GM13977 (cell line): ENCODE data around the gene ZBTB42.
A peak's percentile ranks its signal among the peaks of the same experiment; 100 is the strongest.

Source experiments
- DNase-seq: peaks from one replicate; pipeline ENCODE4 v3.0.0; 2012; ENCODE audit warnings: low spot score
- in situ Hi-C: fragments of 300-500 bp; cut with MboI; formaldehyde crosslinking; loops from one replicate; pipeline ENCODE4 v1.12.0; 2022; ENCODE audit warnings: low sequenced_read_pairs, low pct_unique_long_range_greater_than_20kb, mixed read lengths, inconsistent platforms; ENCODE audit not compliant: unreplicated experiment
- TF ChIP-seq, protein P1 (sequence below): IDR thresholded peaks from 2 replicates; pipeline ENCODE4 v1.5.1; 2012; ENCODE audit warnings: mild to moderate bottlenecking, control low read depth; ENCODE audit not compliant: insufficient read depth; ENCODE audit errors: extremely low read depth, missing control alignments

Gene ZBTB42

DNA sequence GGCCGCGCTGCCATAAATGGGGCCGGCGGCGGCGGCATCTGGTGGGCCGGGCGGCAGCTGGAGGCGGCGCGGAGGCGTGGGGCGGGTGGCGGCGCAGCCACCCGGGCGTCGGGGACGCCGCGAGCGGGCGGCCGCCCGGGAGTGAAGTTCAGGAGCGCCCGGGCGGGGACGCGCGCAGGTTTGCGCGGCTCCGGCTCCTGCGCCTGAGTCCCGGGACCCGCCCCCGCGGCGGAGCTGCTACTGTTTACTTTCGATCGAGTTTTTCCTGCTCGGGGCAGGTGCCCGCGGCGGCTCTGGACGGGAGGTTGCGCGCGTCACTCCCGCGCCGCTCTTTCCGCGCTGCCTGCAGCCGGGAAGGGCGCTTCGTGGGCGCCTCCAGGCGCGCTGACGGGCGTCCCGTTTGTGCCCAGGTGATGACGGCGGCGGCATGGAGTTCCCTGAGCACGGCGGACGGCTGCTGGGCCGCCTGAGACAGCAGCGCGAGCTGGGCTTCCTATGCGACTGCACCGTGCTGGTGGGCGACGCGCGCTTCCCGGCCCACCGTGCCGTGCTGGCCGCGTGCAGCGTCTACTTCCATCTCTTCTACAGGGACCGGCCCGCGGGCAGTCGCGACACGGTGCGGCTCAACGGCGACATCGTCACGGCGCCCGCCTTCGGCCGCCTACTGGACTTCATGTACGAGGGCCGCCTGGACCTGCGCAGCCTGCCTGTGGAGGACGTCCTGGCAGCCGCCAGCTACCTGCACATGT lies at the start of gene ZBTB42:
Gene ZBTB42, plus strand, starts transcription at position 331 of the 749 bp plus-strand sequence. Its CDS starts 97 bp downstream, at position 428.
- TF ChIP-seq, protein P1, sequence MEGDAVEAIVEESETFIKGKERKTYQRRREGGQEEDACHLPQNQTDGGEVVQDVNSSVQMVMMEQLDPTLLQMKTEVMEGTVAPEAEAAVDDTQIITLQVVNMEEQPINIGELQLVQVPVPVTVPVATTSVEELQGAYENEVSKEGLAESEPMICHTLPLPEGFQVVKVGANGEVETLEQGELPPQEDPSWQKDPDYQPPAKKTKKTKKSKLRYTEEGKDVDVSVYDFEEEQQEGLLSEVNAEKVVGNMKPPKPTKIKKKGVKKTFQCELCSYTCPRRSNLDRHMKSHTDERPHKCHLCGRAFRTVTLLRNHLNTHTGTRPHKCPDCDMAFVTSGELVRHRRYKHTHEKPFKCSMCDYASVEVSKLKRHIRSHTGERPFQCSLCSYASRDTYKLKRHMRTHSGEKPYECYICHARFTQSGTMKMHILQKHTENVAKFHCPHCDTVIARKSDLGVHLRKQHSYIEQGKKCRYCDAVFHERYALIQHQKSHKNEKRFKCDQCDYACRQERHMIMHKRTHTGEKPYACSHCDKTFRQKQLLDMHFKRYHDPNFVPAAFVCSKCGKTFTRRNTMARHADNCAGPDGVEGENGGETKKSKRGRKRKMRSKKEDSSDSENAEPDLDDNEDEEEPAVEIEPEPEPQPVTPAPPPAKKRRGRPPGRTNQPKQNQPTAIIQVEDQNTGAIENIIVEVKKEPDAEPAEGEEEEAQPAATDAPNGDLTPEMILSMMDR: no peak
- DNase-seq: peak; percentile 82
- in situ Hi-C loops: no loop called here

DNA sequence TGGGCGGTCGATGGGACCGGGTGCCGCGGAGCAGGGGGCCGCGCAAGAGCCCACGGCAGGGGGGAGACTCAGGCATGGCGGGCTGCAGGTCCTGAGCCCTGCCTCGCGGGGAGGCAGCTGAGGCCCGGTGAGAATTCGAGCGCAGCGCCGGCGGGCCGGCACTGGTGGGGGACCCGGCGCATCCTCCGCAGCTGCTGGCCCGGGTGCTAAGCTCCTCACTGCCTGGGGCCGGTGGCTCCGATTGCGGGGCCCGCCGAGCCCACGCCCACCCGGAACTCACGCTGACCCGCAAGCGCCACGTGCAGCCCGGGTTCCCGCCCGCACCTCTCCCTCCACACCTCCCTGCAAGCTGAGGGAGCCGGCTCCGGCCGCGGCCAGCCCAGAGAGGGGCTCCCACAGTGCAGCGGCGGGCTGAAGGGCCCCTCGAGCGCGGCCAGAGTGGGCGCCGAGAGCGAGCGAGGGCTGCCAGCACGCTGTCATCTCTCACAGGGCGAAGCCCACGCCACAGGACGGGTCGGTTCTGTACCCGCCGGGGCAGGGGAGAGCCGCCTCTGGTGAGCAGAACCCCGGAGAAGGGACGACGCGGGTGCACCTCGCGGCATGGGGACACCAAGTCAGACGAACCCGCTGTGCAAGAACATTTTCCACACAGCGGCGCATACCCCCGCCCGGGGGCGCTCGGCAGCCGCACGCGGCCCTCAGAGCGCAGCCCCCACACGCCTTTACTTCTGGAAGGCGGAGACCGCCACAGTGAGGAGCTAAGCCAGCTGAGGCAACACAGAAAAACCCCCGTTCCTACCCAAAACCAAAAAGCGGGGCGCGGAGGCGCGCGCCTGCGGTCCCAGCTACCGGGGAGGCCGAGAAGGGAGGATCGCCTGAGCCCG lies 49.1 kb upstream of the ZBTB42 start:
- TF ChIP-seq, protein P1: peak; percentile 24
- in situ Hi-C loops: loop anchor here (25.0 kb wide), 1 partner anchor 286 kb away; no protein-coding TSS in a partner anchor
- no peak for DNase-seq

DNA sequence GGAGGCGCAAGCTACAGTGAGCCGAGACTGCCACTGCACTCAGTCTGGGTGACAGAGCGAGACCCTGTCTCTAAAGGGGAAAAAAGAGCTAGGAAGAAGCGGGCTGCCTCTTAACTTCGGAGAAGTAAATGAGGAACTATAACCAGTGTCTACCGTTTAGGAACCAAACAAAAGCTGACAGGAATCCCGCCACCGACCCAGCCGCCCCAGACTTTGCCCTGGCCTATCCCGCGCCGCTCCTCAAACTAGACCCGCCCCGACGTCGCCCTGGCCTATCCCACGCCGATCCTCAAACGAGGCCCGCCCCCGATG lies 48.5 kb upstream of the ZBTB42 start:
- in situ Hi-C loops: loop anchor here (25.0 kb wide), 1 partner anchor 285 kb away; no protein-coding TSS in a partner anchor
- TF ChIP-seq, protein P1: no peak
- no peak for DNase-seq

DNA sequence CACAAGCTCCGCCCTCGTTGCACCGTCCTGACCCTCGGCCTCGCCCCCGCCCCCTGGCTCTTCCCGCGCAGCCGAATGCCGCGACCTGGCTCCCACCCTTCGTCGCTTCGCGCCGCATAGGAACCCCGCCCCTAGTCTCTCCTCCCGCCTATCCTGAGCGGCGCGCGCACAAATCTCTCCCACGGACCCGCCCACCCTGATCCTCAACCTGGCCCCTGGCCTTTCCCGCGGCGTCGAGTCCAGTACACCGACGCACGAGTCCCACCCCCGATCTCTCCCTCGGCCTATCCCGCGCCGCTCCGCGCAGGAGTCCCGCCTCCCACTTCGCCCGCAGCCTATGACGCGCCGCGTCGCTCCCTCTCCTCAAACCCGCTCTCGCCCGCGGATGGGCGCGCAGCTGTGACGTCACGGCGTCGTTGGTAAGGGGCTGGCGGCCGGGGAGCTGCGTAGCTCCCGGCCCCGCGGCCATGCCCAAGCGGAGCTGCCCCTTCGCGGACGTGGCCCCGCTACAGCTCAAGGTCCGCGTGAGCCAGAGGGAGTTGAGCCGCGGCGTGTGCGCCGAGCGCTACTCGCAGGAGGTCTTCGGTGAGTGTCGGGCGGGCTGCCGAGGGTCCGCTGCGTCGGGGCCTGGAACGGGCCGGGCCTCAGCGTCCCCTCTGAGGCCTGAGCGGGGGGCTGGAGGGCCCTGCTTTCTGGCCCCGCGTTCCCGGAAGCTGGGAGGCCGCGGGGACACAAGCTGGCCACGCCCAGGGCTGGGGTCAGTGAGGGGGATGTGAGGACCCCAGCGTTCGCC lies 48.0 kb upstream of the ZBTB42 start, which contains the start of gene SIVA1:
Gene SIVA1, plus strand, starts transcription at position 413 of the 793 bp plus-strand sequence. Its CDS starts 55 bp downstream, at position 468.
- peak; percentile 100 for DNase-seq
- TF ChIP-seq, protein P1: no peak
- in situ Hi-C loops: loop anchor here (25.0 kb wide), 1 partner anchor 284 kb away; no protein-coding TSS in a partner anchor

DNA sequence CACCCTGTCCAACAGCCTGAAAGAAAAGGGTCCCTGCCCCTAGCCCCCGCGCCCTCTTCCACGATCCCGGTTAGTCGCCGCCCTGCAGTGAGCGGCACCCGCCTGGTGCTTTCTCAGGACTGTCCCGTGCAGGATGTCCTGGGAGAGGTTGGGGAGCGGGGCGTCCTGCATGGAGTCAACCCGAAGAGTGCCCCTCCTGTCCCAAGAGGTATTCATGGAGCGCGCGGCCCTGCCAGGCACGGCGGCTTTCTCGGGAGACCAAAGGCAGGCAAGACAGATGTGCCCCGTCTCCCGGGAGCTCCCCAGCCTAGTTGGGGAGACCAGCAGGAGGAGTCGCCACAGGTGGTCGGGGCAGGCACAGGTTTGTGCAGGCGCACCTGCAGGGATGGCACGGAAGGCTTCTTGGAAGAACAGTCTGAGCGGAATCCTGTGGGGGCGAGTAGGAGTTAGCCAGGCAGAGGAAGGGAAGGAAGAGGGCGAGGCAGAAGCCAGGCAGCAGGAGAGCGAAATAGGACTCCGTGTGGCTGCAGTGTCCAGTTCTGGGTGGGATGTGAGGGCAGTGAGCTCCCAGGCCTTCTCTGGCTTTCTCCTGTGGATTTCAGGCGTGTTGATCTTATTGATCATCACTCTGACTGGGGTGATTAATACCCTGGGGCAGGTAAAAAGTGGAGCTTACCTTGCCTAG lies 47.2 kb upstream of the ZBTB42 start:
- in situ Hi-C loops: loop anchor here (25.0 kb wide), 1 partner anchor 284 kb away; no protein-coding TSS in a partner anchor
- no peak for DNase-seq
- TF ChIP-seq, protein P1: no peak
